HEK293T (cell line): ENCODE results near the gene ALG5.

Source experiments
- BHLHE40 ChIP-seq: fragments of 450-650 bp; IDR thresholded peaks from 2 replicates; pipeline ENCODE4 v1.6.1; 2016; ENCODE audit warnings: mild to moderate bottlenecking, moderate library complexity, borderline replicate concordance
- ELF4 ChIP-seq: fragments of 450-650 bp; IDR thresholded peaks from 2 replicates; pipeline ENCODE4 v1.6.1; 2017; ENCODE audit warnings: antibody characterized with exemption
- FOXA1 ChIP-seq: fragments of 450-650 bp; IDR thresholded peaks from 2 replicates; pipeline ENCODE4 v1.6.1; 2016; ENCODE audit warnings: mild to moderate bottlenecking
- FOXK2 ChIP-seq: fragments of 450-650 bp; IDR thresholded peaks from 2 replicates; pipeline ENCODE4 v1.6.1; 2016; ENCODE audit warnings: mild to moderate bottlenecking
- FOXM1 ChIP-seq: fragments of 450-650 bp; IDR thresholded peaks from 2 replicates; pipeline ENCODE4 v1.6.1; 2017; ENCODE audit warnings: mild to moderate bottlenecking, borderline replicate concordance
- HDGF ChIP-seq: fragments of 450-650 bp; IDR thresholded peaks from 2 replicates; pipeline ENCODE4 v1.6.1; 2017; ENCODE audit warnings: antibody characterized with exemption, borderline replicate concordance
- LEF1 ChIP-seq: fragments of 450-650 bp; IDR thresholded peaks from 2 replicates; pipeline ENCODE4 v1.6.1; 2017; ENCODE audit warnings: mild to moderate bottlenecking, borderline replicate concordance
- NFRKB ChIP-seq: fragments of 450-650 bp; IDR thresholded peaks from 2 replicates; pipeline ENCODE4 v1.6.1; 2016; ENCODE audit warnings: mild to moderate bottlenecking, moderate library complexity
- PKNOX1 ChIP-seq: fragments of 450-650 bp; IDR thresholded peaks from 2 replicates; pipeline ENCODE4 v1.6.1; 2016
- SP1 ChIP-seq: fragments of 450-650 bp; IDR thresholded peaks from 2 replicates; pipeline ENCODE4 v1.6.1; 2017
- TARDBP ChIP-seq: fragments of 450-650 bp; IDR thresholded peaks from 2 replicates; pipeline ENCODE4 v1.6.1; 2016

- no peak for TF ChIP-seq HDGF
- no peak for TF ChIP-seq NFRKB
- no peak for TF ChIP-seq ELF4
- TF ChIP-seq PKNOX1 = no peak
- TF ChIP-seq LEF1 = no peak
- no peak for TF ChIP-seq BHLHE40
- no peak for TF ChIP-seq FOXA1
- TF ChIP-seq FOXK2 = no peak
- TF ChIP-seq FOXM1 = no peak
- no peak for TF ChIP-seq TARDBP
- TF ChIP-seq SP1 = no peak
Measured at GRCh38 chr13:36905944-36906343, 93.2 kb downstream of the ALG5 start.
